Lower leg skin (tissue), 3 donors: Measurements from ENCODE around the gene CERK.

Experiments
- POLR2A ChIP-seq, 2 donors: fragments of 450-650 bp; IDR thresholded peaks; one replicate each; pipeline ENCODE4 v1.6.1; 2016 to 2017; ENCODE audit warnings: antibody characterized with exemption in 2 of 2, mild to moderate bottlenecking in 1 of 2, moderate library complexity in 1 of 2
- TF ChIP-seq, protein P1 (sequence below), 3 donors: fragments of 450-650 bp; IDR thresholded peaks; one replicate each; pipeline ENCODE4 v1.5.1; 2016; ENCODE audit warnings: antibody characterized with exemption in 3 of 3, mild to moderate bottlenecking in 3 of 3, moderate library complexity in 2 of 3

DNA sequence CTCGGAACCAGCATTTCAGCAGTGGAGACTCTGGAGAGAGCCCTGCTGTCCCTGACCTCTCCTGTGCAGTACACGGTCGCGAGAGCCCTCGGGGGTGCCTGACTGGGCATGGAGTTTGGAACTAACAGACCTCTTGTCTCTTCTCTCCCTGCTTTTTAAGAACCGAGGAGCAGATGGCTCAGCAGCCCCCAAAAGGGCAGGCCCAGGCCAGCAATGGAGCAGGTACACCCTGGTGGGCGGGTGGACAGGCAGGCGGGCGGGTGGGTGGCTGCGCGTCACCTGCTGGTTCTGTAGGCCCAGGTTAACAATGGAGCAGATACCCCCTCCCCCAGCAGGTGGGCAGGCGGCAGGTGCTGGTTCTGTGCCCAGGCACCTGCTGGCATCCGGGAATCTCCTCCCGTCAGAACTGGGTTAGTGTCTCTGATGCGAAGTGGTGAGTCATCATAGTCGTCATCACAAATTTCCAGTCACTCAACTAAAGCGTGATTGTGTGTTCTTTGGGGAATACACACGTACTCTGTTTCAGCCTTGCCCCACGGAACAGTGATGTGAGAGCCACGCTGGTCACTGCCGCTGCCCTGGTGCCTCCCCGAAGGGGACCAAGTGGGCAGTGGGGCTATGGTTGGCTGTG, 76.7 kb downstream of the CERK start:
- TF ChIP-seq, protein P1, sequence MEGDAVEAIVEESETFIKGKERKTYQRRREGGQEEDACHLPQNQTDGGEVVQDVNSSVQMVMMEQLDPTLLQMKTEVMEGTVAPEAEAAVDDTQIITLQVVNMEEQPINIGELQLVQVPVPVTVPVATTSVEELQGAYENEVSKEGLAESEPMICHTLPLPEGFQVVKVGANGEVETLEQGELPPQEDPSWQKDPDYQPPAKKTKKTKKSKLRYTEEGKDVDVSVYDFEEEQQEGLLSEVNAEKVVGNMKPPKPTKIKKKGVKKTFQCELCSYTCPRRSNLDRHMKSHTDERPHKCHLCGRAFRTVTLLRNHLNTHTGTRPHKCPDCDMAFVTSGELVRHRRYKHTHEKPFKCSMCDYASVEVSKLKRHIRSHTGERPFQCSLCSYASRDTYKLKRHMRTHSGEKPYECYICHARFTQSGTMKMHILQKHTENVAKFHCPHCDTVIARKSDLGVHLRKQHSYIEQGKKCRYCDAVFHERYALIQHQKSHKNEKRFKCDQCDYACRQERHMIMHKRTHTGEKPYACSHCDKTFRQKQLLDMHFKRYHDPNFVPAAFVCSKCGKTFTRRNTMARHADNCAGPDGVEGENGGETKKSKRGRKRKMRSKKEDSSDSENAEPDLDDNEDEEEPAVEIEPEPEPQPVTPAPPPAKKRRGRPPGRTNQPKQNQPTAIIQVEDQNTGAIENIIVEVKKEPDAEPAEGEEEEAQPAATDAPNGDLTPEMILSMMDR (IDR thresholded peaks at IDR 0.05) = no peak
- no peak for TF ChIP-seq POLR2A (IDR thresholded peaks at IDR 0.05)
